ENCODE measurements around the gene MYH8. TPM values are rescaled to one million over a fixed set of nuclear protein-coding genes. Genes with fewer than 3 reads are reported as not detected.

The MYH8 gene
- total and polyA plus RNA-seq, 2 of the 13 experiments (the other 11 are each of a cell fraction or from before 2014, with no cell fraction given), result not detected

DNA sequence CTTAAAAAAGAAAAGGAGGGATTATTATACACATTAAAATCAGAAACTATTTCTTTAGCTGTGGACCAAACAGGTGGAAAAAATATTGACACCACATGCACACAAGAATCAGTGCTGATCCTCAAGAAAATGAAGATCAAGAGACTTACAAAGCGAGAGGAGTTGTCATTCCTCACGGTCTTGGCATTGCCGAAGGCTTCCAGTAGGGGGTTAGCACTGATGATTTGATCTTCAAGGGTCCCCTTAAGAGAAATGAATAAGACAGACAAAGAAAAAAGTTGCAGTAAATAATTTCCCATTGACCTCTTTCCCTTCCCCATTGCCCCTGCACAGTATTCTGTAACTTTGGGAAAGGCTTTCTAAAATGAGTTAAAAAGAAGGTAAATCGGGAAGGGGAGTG, 41.7 kb upstream of the MYH8 start:
- H3K4me3 ChIP-seq (replicated peaks in 1 of 3; ENCODE audit: insufficient read depth in 1 of 3, low read depth in 2 of 3, low read length in 3 of 3), result no peak overlapping the region
- H3K36me3 ChIP-seq (replicated peaks in 1 of 2; ENCODE audit: control insufficient read depth in 1 of 2, insufficient read depth in 2 of 2, low read length in 2 of 2), result no peaks in the 10 kb centered on the region
- no peak overlapping the region for H2AFZ ChIP-seq (ENCODE audit: low read length)
- no TSS peak for BruUV-seq (replicated peaks)
- H3K9ac ChIP-seq (ENCODE audit: insufficient read depth, low read depth, low read length), result no peak overlapping the region
- POLR2A ChIA-PET, result no interaction called here
- H4K20me1 ChIP-seq (ENCODE audit: insufficient read depth, low read length), result no peaks in the 10 kb centered on the region
- TF ChIP-seq ZNF891 (CRISPR knock-in tag; IDR thresholded peaks at IDR 0.05) (no peak), RELA (CRISPR knock-in tag; IDR thresholded peaks at IDR 0.05) (no peak), ZNF496 (CRISPR knock-in tag; IDR thresholded peaks at IDR 0.05; ENCODE audit: insufficient replicate concordance) (no peak)
- TF ChIP-seq, protein P1, sequence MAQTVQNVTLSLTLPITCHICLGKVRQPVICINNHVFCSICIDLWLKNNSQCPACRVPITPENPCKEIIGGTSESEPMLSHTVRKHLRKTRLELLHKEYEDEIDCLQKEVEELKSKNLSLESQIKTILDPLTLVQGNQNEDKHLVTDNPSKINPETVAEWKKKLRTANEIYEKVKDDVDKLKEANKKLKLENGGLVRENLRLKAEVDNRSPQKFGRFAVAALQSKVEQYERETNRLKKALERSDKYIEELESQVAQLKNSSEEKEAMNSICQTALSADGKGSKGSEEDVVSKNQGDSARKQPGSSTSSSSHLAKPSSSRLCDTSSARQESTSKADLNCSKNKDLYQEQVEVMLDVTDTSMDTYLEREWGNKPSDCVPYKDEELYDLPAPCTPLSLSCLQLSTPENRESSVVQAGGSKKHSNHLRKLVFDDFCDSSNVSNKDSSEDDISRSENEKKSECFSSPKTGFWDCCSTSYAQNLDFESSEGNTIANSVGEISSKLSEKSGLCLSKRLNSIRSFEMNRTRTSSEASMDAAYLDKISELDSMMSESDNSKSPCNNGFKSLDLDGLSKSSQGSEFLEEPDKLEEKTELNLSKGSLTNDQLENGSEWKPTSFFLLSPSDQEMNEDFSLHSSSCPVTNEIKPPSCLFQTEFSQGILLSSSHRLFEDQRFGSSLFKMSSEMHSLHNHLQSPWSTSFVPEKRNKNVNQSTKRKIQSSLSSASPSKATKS (CRISPR knock-in tag; IDR thresholded peaks at IDR 0.05), result no peak
- ATAC-seq (no peak), DNase-seq (ENCODE audit: low spot score) (no peak), FAIRE-seq (no peak)
- H3K79me2 ChIP-seq (ENCODE audit: insufficient read depth, low read length), result no peaks in the 10 kb centered on the region
- H3K27me3 ChIP-seq (ENCODE audit: control insufficient read depth in 1 of 2, insufficient read depth in 2 of 2, low read length in 2 of 2), result peaks cover 0 to 12% of the 10 kb centered on the region in 2 experiments; a peak in 1 of 5 replicates
- no peaks in the 10 kb centered on the region for H3K9me3 ChIP-seq (ENCODE audit: low read length)
- in situ Hi-C loops (cut with HindIII; ENCODE audit: extremely low pct_ligation_motif_present, low pct_unique_long_range_greater_than_20kb), result no loop called here
- no peak overlapping the region for H3K4me2 ChIP-seq (ENCODE audit: low read depth, low read length)
- intact Hi-C loops (cut with micrococcal nuclease; ENCODE audit: unreplicated experiment), result no loop called here
- no peak overlapping the region for H3K27ac ChIP-seq (ENCODE audit: extremely low read length, insufficient read depth, low read length)
- CTCF ChIA-PET (ENCODE audit: low intra/inter-chr PET ratio, low total read pairs), result no interaction called here
- 24% methylated on average over 4 of the region's 4 CpGs for WGBS (ENCODE audit: low lambda C conversion rate)
- H3K4me1 ChIP-seq (ENCODE audit: insufficient read depth, low read length), result peaks cover 17% of the 10 kb centered on the region

DNA sequence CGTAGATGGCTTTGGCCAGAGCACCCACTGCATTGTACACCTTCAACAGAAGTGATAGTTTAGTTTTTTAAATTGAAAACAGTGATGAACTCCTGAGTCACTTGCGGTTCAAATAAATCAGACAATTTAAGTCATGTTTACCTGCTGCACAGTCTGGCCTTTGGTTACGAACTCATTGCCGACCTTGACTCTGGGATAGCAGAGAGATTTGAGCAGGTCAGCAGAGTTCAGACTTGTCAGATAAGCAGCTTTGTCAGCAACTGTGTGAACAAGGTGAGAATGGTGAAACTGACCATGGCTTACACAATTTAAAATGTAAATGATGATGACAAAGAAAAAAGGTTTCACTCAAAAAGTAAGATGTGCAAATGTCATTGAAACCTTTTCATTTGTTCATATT, 38.3 kb upstream of the MYH8 start:
- intact Hi-C loops (cut with micrococcal nuclease; ENCODE audit: unreplicated experiment) (no loop called here), in situ Hi-C loops (cut with HindIII; ENCODE audit: extremely low pct_ligation_motif_present, low pct_unique_long_range_greater_than_20kb) (no loop called here)
- BruUV-seq (replicated peaks), result no TSS peak
- Histone ChIP-seq H3K9me3 (ENCODE audit: low read length) (no peaks in the 10 kb centered on the region), H4K20me1 (ENCODE audit: insufficient read depth, low read length) (no peaks in the 10 kb centered on the region), H3K79me2 (ENCODE audit: insufficient read depth, low read length) (no peaks in the 10 kb centered on the region), H3K4me1 (ENCODE audit: insufficient read depth, low read length) (peaks cover 17% of the 10 kb centered on the region), H3K9ac (ENCODE audit: insufficient read depth, low read depth, low read length) (no peak overlapping the region), H3K36me3 (replicated peaks in 1 of 2; ENCODE audit: control insufficient read depth in 1 of 2, insufficient read depth in 2 of 2, low read length in 2 of 2) (no peaks in the 10 kb centered on the region), H3K27me3 (ENCODE audit: control insufficient read depth in 1 of 2, insufficient read depth in 2 of 2, low read length in 2 of 2) (peaks cover 0 to 12% of the 10 kb centered on the region in 2 experiments; a peak in 1 of 5 replicates), H3K4me2 (ENCODE audit: low read depth, low read length) (no peak overlapping the region), H3K4me3 (replicated peaks in 1 of 3; ENCODE audit: insufficient read depth in 1 of 3, low read depth in 2 of 3, low read length in 3 of 3) (no peak overlapping the region), H2AFZ (ENCODE audit: low read length) (no peak overlapping the region), H3K27ac (ENCODE audit: extremely low read length, insufficient read depth, low read length) (no peak overlapping the region)
- 12% methylated on average over 4 of the region's 4 CpGs for WGBS (ENCODE audit: low lambda C conversion rate)
- CTCF ChIA-PET (ENCODE audit: low intra/inter-chr PET ratio, low total read pairs), result no interaction called here
- POLR2A ChIA-PET, result interaction anchor here (1.4 kb wide), 1 partner anchor 12 kb away, joined by 4 read pairs; no protein-coding TSS in a partner anchor
- DNase-seq (ENCODE audit: low spot score) (peak; percentile 67), FAIRE-seq (peak; percentile 39), ATAC-seq (peak; percentile 80)
- peak; percentile 94 for TF ChIP-seq SKI (IDR thresholded peaks at IDR 0.05; ENCODE audit: partially characterized antibody)
- TF ChIP-seq, protein P2, sequence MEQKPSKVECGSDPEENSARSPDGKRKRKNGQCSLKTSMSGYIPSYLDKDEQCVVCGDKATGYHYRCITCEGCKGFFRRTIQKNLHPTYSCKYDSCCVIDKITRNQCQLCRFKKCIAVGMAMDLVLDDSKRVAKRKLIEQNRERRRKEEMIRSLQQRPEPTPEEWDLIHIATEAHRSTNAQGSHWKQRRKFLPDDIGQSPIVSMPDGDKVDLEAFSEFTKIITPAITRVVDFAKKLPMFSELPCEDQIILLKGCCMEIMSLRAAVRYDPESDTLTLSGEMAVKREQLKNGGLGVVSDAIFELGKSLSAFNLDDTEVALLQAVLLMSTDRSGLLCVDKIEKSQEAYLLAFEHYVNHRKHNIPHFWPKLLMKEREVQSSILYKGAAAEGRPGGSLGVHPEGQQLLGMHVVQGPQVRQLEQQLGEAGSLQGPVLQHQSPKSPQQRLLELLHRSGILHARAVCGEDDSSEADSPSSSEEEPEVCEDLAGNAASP (CRISPR knock-in tag; IDR thresholded peaks at IDR 0.05; ENCODE audit: borderline replicate concordance), result peak; percentile 40; the same call in 1 of the 2 replicates
- TF ChIP-seq SOX5 (CRISPR knock-in tag; IDR thresholded peaks at IDR 0.05; ENCODE audit: borderline replicate concordance), result peak; percentile 68; the same call in 1 of the 2 replicates
- TF ChIP-seq ZNF121 (CRISPR knock-in tag; IDR thresholded peaks at IDR 0.05), result no peak
- TF ChIP-seq ZSCAN22 (CRISPR knock-in tag; IDR thresholded peaks at IDR 0.05), result no peak
- TF ChIP-seq FOXA3 (CRISPR knock-in tag; IDR thresholded peaks at IDR 0.05), result peak; percentile 50
- TF ChIP-seq, protein P3, sequence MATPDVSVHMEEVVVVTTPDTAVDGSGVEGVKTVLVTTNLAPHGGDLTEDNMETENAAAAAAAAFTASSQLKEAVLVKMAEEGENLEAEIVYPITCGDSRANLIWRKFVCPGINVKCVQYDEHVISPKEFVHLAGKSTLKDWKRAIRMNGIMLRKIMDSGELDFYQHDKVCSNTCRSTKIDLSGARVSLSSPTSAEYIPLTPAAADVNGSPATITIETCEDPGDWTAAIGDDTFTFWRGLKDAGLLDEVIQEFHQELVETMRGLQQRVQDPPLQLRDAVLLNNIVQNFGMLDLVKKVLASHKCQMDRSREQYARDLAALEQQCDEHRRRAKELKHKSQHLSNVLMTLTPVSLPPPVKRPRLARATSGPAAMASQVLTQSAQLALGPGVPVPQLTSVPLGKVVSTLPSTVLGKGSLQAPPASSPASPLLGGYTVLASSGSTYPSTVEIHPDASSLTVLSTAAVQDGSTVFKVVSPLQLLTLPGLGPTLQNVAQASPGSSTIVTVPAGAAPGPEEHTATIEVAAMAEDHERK (CRISPR knock-in tag; IDR thresholded peaks at IDR 0.05; ENCODE audit: low read depth), result no peak
- peak; percentile 79; the same call in 1 of the 2 replicates for TF ChIP-seq RXRA (CRISPR knock-in tag; IDR thresholded peaks at IDR 0.05)

Data from HepG2 (cell line).